Stimulated activated CD8-positive, alpha-beta memory T cell treated with anti-CD3 and anti-CD28 coated beads, Interleukin-7, amount 100 ng/mL, for 1 hour (primary cell): ENCODE data around the gene SIRT6.
"Not testable (repeated sequence)": the region's sequence is repeated elsewhere in the genome, so short reads cannot be mapped to it uniquely, and the experiment has no call there.

Experiments used
- DNase-seq, 2 donors: peaks; one replicate each; pipeline ENCODE4 v3.0.0-alpha.2; 2020; ENCODE audit warnings: low read depth in 2 of 2

Gene SIRT6

GRCh38 chr19:4174895-4175668, 7.3 kb downstream of the SIRT6 start:
- no peak for DNase-seq

GRCh38 chr19:4174213-4174894, 8.0 kb downstream of the SIRT6 start:
- no peak for DNase-seq

GRCh38 chr19:4173479-4174212, 8.7 kb downstream of the SIRT6 start:
- DNase-seq: no peak

DNA sequence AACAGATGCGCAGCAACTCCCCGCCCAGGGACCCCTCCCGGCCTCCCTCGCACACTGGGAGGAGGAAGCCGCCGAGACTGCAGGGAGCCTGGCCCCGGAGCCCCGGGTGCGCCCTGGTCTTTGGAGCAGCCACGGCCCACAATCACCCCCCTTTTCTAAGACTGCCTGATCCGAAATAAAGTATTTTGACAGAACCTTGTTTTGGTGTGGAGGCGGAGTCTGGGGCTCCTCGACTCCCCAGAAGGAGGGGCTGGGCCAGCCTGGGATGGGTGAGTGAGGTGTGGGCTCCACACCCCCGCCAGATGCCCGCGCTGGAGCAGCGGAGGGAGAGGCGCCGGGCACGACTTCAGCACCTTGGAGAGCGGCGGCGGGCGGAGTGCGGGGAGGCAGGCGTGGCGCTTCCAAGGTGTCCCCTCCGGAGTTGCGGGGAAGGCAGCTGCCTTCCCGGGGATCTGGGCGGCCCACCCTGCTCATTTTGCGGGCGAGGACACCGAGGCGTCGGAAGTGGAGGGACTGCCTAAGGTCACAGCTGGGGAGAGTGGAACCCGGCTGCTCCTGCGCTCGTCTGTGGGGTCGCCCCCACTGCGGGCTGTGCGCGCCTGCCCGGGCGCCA, 9.4 kb downstream of the SIRT6 start:
- DNase-seq: peak; percentile 34 to 49

- no peak for DNase-seq
Observed at GRCh38 chr19:4171676-4172075, 10.7 kb downstream of the SIRT6 start.

DNA sequence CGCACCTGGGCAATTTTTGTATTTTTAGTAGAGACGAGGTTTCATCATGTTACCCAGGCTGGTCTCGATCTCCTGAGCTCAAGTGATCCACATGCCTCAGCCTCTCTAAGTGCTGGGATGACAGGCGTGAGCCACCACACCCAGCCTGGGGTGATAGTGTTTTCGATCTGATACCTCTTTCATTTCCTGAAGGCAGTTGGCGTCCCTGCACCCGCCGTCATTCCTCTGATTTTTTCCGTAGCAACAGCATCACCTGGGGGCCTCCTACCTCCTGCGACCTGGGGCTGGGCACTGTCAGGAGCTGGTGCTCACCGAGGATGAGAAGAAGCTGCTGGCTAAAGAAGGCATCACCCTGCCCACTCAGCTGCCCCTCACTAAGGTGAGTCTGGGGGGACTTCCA, 18.1 kb downstream of the SIRT6 start:
- no peak for DNase-seq

GRCh38 chr19:4161415-4162077, 20.8 kb downstream of the SIRT6 start:
- no peak for DNase-seq

DNA sequence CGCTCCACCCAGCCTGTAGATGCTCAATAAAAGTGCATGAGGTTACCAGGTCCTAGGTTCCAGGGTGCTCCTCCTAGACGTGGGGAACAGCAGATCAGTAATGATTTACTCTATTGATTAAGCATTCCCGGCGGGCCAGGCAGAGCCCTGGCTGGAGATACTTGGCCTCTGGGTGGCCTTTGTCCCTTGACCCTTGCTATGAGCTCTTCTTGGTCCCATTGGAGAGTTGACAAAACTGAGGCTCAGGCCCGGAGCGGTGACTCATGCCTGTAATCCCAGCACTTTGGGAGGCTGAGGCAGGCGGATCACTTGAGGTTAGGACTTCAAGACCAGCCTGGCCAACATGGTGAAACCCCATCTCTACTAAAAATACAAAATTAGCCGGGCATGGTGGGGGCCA, 24.4 kb downstream of the SIRT6 start:
- DNase-seq: not testable (repeated sequence)

DNA sequence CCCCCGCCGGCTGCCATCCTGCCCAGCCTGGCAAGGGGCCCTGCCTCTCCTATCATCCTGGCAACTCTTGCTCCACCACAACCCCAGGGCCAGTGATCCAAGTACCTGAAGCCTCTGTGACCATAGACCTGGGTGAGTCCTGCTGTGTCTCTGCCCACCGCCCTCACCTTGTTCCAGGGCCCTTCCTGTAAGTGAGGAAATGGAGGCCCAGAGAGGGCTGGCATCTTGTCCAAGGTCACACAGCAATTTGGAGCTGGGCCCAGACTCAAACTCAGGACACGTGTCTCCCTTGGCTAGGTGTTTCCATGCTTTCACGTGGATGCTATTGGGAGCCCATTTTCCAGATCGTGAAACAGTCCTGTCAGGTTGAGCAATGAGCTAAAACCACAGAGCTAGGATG, 25.2 kb downstream of the SIRT6 start:
- no peak for DNase-seq

- DNase-seq: no peak
Observed at GRCh38 chr19:4154571-4155312, 27.6 kb downstream of the SIRT6 start.

GRCh38 chr19:4152241-4152998, 29.9 kb downstream of the SIRT6 start:
- no peak for DNase-seq

- DNase-seq: no peak
Observed at GRCh38 chr19:4151623-4152022, 30.7 kb downstream of the SIRT6 start.

DNA sequence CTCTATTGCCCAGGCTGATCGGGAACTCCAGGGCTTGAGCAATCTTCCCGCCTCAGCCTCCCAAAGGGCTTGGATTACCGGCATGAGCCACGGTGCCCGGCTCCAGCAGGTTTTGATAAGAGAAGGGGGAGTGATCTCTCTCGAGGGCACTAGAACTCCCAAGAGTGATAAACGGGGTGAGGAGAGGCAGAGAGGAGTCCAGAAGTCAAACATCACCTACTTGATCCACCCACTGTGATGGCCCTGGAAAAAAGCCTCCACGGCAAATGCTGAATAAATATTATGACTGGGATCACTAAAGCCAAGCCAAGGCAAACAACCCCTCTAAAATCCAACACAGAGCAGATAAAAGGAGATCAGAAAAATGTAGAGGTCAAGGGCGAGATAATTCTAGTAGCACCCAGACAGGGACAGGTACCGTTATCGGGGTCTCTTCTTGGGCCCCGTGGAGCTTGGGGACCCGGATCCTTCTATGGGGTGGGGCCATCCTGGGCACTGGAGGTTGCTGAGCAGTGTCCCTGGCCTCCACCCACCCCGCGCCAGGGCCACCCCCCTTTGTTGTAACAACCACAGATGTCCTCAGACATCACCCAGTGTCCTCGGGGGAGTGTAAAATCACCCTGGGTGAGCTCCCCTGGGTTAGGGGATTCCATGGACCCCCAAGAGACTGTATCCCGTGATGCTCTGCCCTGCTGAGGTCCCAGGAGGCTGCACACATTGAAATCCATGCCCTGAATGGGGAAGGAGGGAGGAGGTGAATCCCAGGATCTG, 32.7 kb downstream of the SIRT6 start:
- DNase-seq: no peak

- no peak for DNase-seq
Observed at GRCh38 chr19:4144666-4145249, 37.6 kb downstream of the SIRT6 start.

DNA sequence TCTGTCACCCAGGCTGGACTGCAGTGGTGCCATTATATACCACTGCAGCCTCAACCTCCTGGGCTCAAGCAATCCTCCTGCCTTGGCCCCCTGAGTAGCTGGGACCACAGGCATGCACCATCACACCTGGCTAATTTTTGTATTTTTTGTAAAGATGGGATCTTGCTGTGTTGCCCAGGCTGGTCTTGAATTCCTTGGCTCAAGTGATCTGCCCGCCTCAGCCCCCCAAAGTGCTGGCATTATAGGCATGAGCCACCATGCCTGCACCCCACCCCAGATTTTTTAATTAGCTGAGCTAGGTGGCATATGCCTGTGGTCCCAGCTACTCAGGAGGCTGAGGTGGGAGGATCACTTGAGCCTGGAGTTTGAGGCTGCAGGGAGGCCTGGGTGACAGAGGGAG, 39.4 kb downstream of the SIRT6 start:
- not testable (repeated sequence) for DNase-seq

GRCh38 chr19:4140237-4140711, 42.1 kb downstream of the SIRT6 start:
- DNase-seq: no peak

GRCh38 chr19:4139614-4140236, 42.6 kb downstream of the SIRT6 start:
- peak; percentile 73 to 89 for DNase-seq

GRCh38 chr19:4138445-4138844, 43.9 kb downstream of the SIRT6 start:
- no peak for DNase-seq
